Right atrium auricular region (tissue), 2 donors: ENCODE results near the gene CDR2. TPM values are rescaled to one million over a fixed set of nuclear protein-coding genes. Genes with fewer than 3 reads are reported as not detected.

Experiments used
- DNase-seq: peaks from one replicate; pipeline ENCODE4 v3.0.0-alpha.2; 2019; ENCODE audit warnings: low spot score
- H3K27ac ChIP-seq, 2 donors: fragments of 200-600 bp; sonication (generic); 1 replicate in 1 of 2; 2 replicates in 1 of 2; pipeline ENCODE4 v1.5.1; 2016 to 2019
- H3K27me3 ChIP-seq, 2 donors: fragments of 200-600 bp; sonication (generic); one replicate each; pipeline versions ENCODE4 v1.5.1 to v1.6.0; 2017 to 2019
- H3K36me3 ChIP-seq: fragments of 200-600 bp; sonication (generic); one replicate; pipeline ENCODE4 v1.5.1; 2016
- H3K4me1 ChIP-seq, 2 donors: fragments of 200-600 bp; sonication (generic); one replicate each; pipeline versions ENCODE4 v1.5.1 to v1.6.0; 2017 to 2019
- H3K4me3 ChIP-seq, 2 donors: fragments of 200-600 bp; sonication (generic); 1 replicate in 1 of 2; 2 replicates in 1 of 2; pipeline ENCODE4 v1.5.1; 2017 to 2019; ENCODE audit warnings: mild to moderate bottlenecking in 1 of 2, moderate library complexity in 1 of 2
- H3K9me3 ChIP-seq, 2 donors: fragments of 200-600 bp; sonication (generic); one replicate each; pipeline ENCODE4 v1.5.1; 2019
- CTCF ChIP-seq, 2 donors: fragments of 200-600 bp; sonication (generic); IDR thresholded peaks; one replicate each; pipeline ENCODE4 v1.5.1; 2019; ENCODE audit warnings: antibody characterized with exemption in 2 of 2
- total RNA-seq, 2 donors: library from RNA; depleted of rRNA; stranded (reverse); fragments of >200 nt; gene quantifications; one replicate each; pipeline ENCODE4 v1.1.0, GENCODE V29; 2016

The CDR2 gene
- total RNA-seq, 2 donors from 2014 or later: 7.2 to 16.1 TPM

- no peaks in the 10 kb centered on the region for H3K9me3 ChIP-seq
- peak within 1 kb of the TSS; percentile 92 to 97 for H3K27ac ChIP-seq
- peak; percentile 84 to 95 for TF ChIP-seq CTCF (IDR thresholded peaks at IDR 0.05)
- H3K4me1 ChIP-seq: peaks cover 0 to 30% of the 10 kb centered on the region in 2 donors
- H3K36me3 ChIP-seq: peaks cover 4% of the 10 kb centered on the region
- H3K4me3 ChIP-seq: peak within 1 kb of the TSS; percentile 77 to 81
- no peaks in the 10 kb centered on the region for H3K27me3 ChIP-seq
- peak; percentile 100 for DNase-seq
These were observed 77.1 kb downstream of the CDR2 start, which contains the start of gene POLR3E for GRCh38 chr16:22297114-22297870. TSS of gene POLR3E (plus strand) at chr16:22297409. CDS start at chr16:22302969, 5,560 bp downstream.

- H3K36me3 ChIP-seq: no peaks in the 10 kb centered on the region
- no peak for TF ChIP-seq CTCF (IDR thresholded peaks at IDR 0.05)
- H3K4me3 ChIP-seq: peak overlapping the region; percentile 77 to 81
- DNase-seq: no peak
- peak overlapping the region; percentile 37 to 54 for H3K27ac ChIP-seq
- H3K9me3 ChIP-seq: no peaks in the 10 kb centered on the region
- no peaks in the 10 kb centered on the region for H3K27me3 ChIP-seq
- peaks cover 0 to 30% of the 10 kb centered on the region in 2 donors for H3K4me1 ChIP-seq
These were observed 78.0 kb downstream of the CDR2 start for GRCh38 chr16:22296225-22297113.

Other genes starting within 250 kb of the CDR2 start
- not detected for gene SDR42E2, start 212.1 kb downstream of the CDR2 start, total RNA-seq
- 10 to 100 TPM; 12.9 to 18.9 TPM for gene EEF2K, start 168.3 kb downstream of the CDR2 start, total RNA-seq
- gene POLR3E, start 77.2 kb downstream of the CDR2 start, total RNA-seq: 10 to 100 TPM; 30.3 to 31.1 TPM
- 10 to 100 TPM; 10.6 to 18.3 TPM for gene NPIPB5, start 136.3 kb upstream of the CDR2 start, total RNA-seq